Activated CD8-positive, alpha-beta T cell treated with anti-CD3 and anti-CD28 coated beads for 36 hours (primary cell): ENCODE data around the gene CNTNAP2. TPM values are rescaled to one million over a fixed set of nuclear protein-coding genes. Genes with fewer than 3 reads are reported as not detected.

Experiments
- ATAC-seq: fragments of 200-7000 bp; cut with Tn5 transposase; one replicate; pipeline ENCODE4 v1.10.0; 2021; ENCODE audit warnings: mild to moderate bottlenecking, moderate library complexity
- CTCF ChIA-PET: fragments of 350-600 bp; sonication (Branson Sonifier 250); formaldehyde crosslinking; loops from one replicate; lab custom pipeline; 2021; ENCODE audit warnings: antibody characterized with exemption; lab: Charles Lee
- POLR2A ChIA-PET: fragments of 350-600 bp; sonication (Branson Sonifier 250); formaldehyde crosslinking; loops from one replicate; lab custom pipeline; 2021; ENCODE audit warnings: antibody characterized with exemption; lab: Charles Lee
- DNase-seq: peaks from one replicate; pipeline ENCODE4 v3.0.0-alpha.2; 2020
- H3K27ac Mint-ChIP-seq: one replicate; pipeline ENCODE4 v1.8.0; 2021; ENCODE audit warnings: mild to moderate bottlenecking, mixed read lengths
- H3K27me3 Mint-ChIP-seq: one replicate; pipeline ENCODE4 v1.8.0; 2021; ENCODE audit warnings: mixed read lengths
- H3K36me3 Mint-ChIP-seq: one replicate; pipeline ENCODE4 v1.8.0; 2021; ENCODE audit warnings: low read depth, mixed read lengths
- H3K4me1 Mint-ChIP-seq: one replicate; pipeline ENCODE4 v1.8.0; 2021; ENCODE audit warnings: low read depth, mixed read lengths
- H3K4me3 Mint-ChIP-seq: one replicate; pipeline ENCODE4 v1.8.0; 2021; ENCODE audit warnings: mild to moderate bottlenecking, moderate library complexity, mixed read lengths
- H3K9me3 Mint-ChIP-seq: one replicate; pipeline ENCODE4 v1.8.0; 2021; ENCODE audit warnings: mixed read lengths
- intact Hi-C: fragments of 100-400 bp; cut with micrococcal nuclease; formaldehyde crosslinking; loops from one replicate; pipeline ENCODE4 v1.10.0; 2022
- total RNA-seq, 2 experiments: library from RNA; stranded (reverse); gene quantifications; one replicate each; pipeline ENCODE4 v1.2.3, GENCODE V29; 2021
- TF ChIP-seq, protein P1 (sequence below): fragments of 200-600 bp; IDR thresholded peaks from one replicate; pipeline ENCODE4 v1.8.0; 2022; ENCODE audit warnings: antibody characterized with exemption, mild to moderate bottlenecking

Gene CNTNAP2
- total RNA-seq, 2 experiments from 2014 or later = not detected

DNA sequence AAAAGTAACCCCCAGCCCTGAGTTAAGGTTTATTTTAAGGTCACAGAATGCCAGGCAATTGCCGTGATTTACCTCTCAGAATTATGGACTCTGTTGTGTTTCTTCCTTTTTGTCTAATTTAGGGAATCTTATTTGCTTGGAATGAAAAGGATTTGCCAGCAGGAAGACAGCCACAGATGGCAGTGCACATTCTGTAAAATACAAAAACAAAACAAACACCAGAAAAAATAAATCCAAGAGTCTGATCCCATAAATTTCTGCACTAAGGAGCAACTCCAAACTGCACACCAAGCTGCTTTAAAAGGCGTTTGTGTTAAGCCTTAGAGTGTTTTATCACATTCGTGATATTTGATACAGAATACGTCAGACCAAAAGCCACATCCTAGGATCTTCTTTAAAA lies 2275.0 kb downstream of the CNTNAP2 start:
- peaks cover 2% of the 10 kb centered on the region for H3K9me3 Mint-ChIP-seq
- no peaks in the 10 kb centered on the region for H3K36me3 Mint-ChIP-seq
- intact Hi-C loops = no loop called here
- TF ChIP-seq, protein P1, sequence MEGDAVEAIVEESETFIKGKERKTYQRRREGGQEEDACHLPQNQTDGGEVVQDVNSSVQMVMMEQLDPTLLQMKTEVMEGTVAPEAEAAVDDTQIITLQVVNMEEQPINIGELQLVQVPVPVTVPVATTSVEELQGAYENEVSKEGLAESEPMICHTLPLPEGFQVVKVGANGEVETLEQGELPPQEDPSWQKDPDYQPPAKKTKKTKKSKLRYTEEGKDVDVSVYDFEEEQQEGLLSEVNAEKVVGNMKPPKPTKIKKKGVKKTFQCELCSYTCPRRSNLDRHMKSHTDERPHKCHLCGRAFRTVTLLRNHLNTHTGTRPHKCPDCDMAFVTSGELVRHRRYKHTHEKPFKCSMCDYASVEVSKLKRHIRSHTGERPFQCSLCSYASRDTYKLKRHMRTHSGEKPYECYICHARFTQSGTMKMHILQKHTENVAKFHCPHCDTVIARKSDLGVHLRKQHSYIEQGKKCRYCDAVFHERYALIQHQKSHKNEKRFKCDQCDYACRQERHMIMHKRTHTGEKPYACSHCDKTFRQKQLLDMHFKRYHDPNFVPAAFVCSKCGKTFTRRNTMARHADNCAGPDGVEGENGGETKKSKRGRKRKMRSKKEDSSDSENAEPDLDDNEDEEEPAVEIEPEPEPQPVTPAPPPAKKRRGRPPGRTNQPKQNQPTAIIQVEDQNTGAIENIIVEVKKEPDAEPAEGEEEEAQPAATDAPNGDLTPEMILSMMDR = no peak
- H3K27me3 Mint-ChIP-seq = peaks cover 22% of the 10 kb centered on the region
- no peak overlapping the region for H3K4me3 Mint-ChIP-seq
- no peak overlapping the region for H3K27ac Mint-ChIP-seq
- H3K4me1 Mint-ChIP-seq = no peaks in the 10 kb centered on the region
- ATAC-seq (no peak), DNase-seq (no peak)
- ChIA-PET CTCF (no interaction called here), POLR2A (no interaction called here)

DNA sequence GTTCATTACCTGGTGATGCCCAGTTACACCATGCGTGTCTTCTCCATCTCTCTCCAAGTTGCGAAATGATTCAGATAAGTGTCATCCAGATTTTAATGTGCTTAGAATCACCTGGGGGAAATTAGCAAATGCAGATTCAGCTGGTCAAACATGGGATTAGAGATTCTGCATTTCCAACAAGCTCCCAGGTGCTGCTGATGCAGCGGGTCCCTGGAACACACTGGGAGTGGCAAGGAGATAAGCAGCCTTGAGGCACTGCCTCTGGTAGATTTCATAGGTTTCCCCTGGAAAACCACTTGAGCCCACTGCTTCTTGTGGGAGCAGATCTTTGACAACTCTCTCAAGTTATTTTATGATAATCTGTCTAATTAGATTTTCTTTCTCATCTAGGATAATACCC lies 2278.0 kb downstream of the CNTNAP2 start:
- Mint-ChIP-seq H3K4me3 (no peak overlapping the region), H3K27ac (no peak overlapping the region), H3K9me3 (no peaks in the 10 kb centered on the region), H3K36me3 (no peaks in the 10 kb centered on the region), H3K4me1 (no peaks in the 10 kb centered on the region), H3K27me3 (peaks cover 31% of the 10 kb centered on the region)
- TF ChIP-seq, protein P1 = no peak
- ChIA-PET CTCF (interaction anchor here (0.9 kb wide), 1 partner anchor 10 kb away, joined by 3 read pairs; no protein-coding TSS in a partner anchor), POLR2A (no interaction called here)
- no peak for ATAC-seq
- DNase-seq = no peak
- intact Hi-C loops = no loop called here

DNA sequence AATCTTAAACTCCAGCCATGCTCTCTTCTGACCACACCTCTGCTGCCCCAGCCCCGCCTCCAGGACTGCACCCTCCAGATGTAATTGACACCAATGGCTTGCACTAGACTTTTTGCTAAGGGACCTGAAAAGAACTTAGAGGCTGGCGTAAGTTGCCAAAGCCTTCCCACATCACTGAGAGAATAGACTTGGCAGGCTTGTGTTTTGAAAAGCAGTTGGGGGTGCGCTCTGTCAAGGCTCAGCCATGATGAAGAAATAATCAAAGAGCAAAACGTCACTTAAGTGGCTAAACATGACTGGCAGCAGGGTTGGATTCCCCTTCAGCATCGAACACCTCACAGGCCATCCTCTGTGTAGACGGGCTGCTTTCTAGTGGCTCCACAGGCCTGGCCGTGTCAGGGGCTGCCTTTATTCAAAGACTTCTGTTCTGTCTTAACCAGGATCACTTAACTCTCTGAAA lies 2278.8 kb downstream of the CNTNAP2 start:
- ATAC-seq = no peak
- CTCF ChIA-PET = no interaction called here

DNA sequence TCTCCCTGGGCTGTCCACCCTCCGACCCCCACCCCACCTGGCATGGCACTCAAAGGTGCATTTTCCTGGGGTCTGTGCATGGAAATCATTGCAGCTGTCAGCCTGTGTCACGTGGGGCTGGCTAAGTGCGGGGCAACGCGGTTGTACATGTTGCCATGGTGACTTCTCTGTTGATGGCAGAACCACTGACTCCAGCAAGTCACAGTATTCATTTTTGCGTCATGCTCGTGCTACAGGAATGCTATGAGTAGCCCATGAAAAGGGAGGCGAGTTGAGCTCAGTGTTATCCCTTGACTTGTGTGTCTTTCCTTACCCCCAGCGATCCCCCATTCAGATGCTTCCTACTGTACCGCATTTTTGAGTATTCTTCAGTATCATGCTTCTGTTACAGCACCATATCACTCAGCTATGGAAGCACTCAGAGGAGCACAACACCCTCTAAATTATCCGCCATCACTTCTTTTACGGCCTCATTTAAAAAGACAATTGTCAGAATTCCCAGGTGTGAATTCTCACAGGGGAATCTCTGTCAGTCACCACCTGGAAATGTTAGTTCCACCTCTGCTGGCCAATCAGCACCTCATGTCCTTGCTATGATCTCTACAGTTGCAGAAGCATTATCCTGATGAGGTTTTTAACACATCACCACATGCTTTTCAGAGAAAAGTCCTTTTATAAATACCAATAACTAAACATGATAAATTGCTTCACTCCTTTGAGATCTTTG lies 2279.6 kb downstream of the CNTNAP2 start:
- TF ChIP-seq, protein P1 = no peak
- ATAC-seq (no peak), DNase-seq (no peak)
- H3K4me1 Mint-ChIP-seq = no peaks in the 10 kb centered on the region
- H3K27ac Mint-ChIP-seq = no peak overlapping the region
- intact Hi-C loops = no loop called here
- peaks cover 39% of the 10 kb centered on the region for H3K27me3 Mint-ChIP-seq
- no peak overlapping the region for H3K4me3 Mint-ChIP-seq
- no peaks in the 10 kb centered on the region for H3K36me3 Mint-ChIP-seq
- H3K9me3 Mint-ChIP-seq = no peaks in the 10 kb centered on the region
- ChIA-PET CTCF (no interaction called here), POLR2A (no interaction called here)

More for the DNA sequence above, 2278.8 kb downstream of the CNTNAP2 start:
- TF ChIP-seq, protein P1 = no peak
- POLR2A ChIA-PET = no interaction called here
- Mint-ChIP-seq H3K4me3 (no peak overlapping the region), H3K4me1 (no peaks in the 10 kb centered on the region), H3K9me3 (no peaks in the 10 kb centered on the region), H3K36me3 (no peaks in the 10 kb centered on the region), H3K27ac (no peak overlapping the region), H3K27me3 (peaks cover 35% of the 10 kb centered on the region)
- intact Hi-C loops = no loop called here
- DNase-seq = no peak

DNA sequence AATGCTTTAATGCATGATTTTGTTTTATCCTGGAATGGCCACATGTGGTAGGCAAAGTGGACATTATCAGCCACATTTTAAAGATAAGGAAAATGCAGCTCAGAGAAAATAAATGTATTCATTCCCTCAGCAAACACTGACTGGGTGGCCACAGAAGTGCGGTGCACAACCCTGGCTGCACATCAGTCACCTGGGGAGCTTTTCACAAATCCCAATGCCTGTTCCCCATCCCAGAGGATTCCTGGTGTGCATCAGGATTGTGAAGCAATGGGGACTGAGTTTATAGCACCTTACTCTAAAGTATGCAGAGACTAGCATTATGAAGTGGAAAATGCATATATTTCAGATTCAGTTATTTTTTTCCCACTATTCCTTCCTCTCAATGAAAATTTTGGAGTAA lies 2280.5 kb downstream of the CNTNAP2 start:
- POLR2A ChIA-PET = no interaction called here
- Mint-ChIP-seq H3K4me3 (no peak overlapping the region), H3K27me3 (peaks cover 42% of the 10 kb centered on the region), H3K36me3 (no peaks in the 10 kb centered on the region), H3K9me3 (no peaks in the 10 kb centered on the region), H3K4me1 (no peaks in the 10 kb centered on the region), H3K27ac (no peak overlapping the region)
- intact Hi-C loops = no loop called here
- CTCF ChIA-PET = no interaction called here
- DNase-seq = no peak
- no peak for ATAC-seq
- TF ChIP-seq, protein P1 = no peak
